GM19372 (cell line): ENCODE measurements around the gene RNF20.
A peak's percentile ranks its signal among the peaks of the same experiment; 100 is the strongest.
"Not testable (repeated sequence)": the region's sequence is repeated elsewhere in the genome, so short reads cannot be mapped to it uniquely, and the experiment has no call there.

ENCODE experiments used
- ATAC-seq: cut with Tn5 transposase; IDR thresholded peaks from one replicate; pipeline ENCODE4 v1.9.1; 2021; ENCODE audit warnings: mild to moderate bottlenecking, low read depth, moderate library complexity; ENCODE audit not compliant: unreplicated experiment

RNF20 gene

DNA sequence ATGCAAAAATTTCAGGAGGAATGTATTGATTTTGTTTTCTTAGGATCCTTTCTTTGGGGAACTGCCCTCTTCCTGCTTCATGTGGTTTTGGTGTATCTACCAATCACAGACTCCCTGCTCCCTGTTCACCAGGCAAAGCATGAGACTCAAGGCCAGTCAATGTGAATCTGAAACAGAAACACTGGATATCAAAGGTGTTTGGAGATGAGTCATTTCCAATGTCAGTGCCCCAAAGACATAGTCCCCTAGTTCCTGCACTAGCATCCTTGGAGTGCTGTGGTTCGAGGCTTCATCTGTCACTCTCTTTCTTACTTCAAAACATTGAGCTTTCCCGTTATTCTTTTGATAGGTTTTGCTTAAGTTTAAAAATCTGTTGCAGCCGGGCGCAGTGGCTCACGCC is 53.0 kb downstream of the RNF20 start:
- ATAC-seq: no peak

DNA sequence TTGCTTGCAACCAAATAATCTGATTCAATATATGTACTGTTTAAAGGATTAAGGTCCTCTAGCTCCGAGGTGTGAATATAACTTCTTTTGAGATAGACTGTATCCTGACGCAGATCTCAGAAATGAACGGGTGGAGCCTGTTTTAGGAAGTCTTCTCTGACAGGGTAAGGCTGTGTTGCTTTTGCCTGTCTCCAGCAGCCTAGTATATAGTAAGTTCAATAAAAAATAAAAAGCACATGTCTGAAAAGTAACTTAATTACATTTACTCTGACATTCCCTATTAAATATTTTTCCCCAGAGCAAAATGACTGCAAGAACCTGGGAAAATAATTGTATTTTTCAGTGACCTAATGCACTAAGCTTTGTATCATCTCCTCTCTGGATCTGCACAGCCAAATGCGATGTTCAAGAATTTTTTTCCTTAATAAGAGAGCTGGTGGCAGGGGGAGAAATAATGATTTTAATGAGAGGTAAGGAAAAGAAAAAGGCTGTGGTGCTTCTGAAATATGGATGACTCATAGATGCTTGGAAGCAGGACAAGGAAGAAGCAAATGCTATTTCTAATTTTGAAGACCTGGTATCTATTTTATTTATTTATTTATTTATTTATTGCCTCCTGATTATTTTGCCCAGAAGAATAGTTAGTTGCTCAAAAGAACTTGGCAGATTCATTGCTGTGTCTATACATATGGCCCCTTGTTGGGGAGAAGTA is 53.8 kb downstream of the RNF20 start:
- no peak for ATAC-seq

DNA sequence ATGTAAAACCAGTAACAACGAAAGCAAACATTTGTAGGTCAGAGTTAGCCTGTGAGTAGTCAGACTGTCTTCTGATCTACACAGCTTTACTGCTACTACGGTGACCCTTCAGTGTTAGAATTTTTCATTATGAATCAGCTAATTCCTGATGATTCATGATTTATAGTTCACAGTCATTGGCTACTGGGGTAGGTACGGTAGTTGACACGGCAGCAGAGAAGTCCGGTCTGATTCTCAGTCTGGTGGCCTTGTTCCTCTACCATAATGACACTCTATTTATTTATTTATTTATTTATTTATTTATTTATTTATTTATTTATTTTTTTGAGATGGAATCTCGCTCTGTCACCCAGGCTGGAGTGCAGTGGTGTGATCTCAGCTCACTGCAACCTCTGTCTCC is 56.4 kb downstream of the RNF20 start:
- not testable (repeated sequence) for ATAC-seq

DNA sequence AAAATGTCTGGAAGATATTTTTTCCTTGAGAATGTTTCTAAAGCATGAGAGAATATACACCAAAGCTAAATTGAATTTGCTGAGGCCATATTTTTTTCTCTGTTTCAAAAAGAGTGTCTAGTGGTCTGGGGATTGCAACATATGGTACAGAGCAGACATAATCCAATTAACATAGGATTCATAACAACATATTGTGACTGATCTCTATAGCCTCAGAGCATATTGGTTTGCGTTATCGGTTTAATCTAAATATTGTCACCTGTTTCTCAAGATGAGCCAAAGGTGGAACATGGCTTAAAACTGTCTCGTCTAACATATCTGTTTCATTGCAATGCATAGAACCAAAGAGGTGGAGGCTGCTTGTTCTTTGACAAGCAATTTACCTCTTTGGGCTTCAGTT is 57.2 kb downstream of the RNF20 start:
- ATAC-seq: no peak

DNA sequence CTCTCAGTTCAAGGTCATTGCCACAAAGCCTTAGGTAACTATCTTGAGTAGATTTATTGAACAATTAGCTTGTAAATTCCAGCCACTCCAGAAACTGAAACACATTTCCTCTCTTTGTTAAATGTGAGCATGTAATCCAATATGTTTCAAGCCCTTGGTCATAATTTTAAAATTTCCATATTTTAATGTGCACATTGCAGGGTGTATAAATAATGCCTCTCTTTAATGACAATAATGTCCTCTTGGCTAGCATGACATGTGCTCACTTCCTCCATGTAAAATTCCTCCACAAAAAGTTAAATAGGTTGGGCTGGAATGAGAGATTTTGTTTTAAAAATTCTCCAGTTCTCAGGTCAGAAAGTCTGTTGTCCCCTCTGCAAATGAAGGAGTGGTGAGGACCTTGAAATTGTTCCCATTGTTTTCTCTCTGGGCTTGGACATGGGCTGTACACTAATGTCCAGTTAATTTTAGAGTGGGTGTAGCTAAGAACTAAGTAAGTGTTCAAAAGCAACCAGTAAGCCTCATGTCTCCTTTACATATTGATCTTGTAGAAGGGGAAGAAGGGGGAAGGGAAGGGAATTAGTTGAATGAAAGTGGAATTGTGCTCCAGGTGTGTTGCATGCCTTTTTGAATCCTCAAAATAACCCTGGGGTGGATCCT is 58.3 kb downstream of the RNF20 start:
- no peak for ATAC-seq

DNA sequence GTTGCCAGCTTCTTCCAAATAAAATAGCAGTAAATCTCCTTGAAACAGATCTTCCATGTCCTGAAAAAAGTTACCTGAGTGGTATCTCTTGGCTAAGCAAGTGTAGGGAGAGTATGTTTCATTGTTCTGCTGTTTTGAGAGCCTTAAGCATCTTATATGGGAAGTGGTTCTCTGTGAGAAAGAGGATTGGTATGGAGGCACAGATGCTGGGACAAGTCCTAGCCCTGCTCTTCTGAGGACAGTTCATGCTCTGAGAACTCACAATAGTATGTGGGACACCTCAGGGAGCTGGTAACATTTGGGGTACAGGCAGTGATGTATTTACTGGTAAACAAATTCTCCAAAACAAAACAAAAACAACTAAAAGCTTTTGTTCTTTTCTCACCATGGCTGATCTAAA is 59.1 kb downstream of the RNF20 start:
- ATAC-seq: no peak

DNA sequence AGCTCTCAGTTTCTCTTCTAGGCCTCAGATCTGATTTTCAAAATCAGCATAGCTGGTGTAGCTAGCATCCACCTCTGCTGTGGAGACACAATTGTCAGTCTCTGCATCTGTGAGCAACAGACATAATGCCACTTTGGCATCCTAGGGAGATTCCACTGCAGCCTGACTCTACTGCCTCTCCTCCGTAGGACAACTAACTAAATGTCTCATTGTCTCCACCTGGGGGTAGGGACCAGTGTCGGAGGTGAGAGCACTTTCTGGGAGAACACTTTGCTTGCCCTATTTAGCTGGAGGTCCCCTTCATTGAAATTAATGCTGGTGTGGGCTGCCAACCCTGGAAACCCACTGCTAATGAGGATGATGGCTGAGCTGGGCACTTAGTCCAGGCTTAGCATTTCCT is 59.7 kb downstream of the RNF20 start:
- ATAC-seq: no peak

DNA sequence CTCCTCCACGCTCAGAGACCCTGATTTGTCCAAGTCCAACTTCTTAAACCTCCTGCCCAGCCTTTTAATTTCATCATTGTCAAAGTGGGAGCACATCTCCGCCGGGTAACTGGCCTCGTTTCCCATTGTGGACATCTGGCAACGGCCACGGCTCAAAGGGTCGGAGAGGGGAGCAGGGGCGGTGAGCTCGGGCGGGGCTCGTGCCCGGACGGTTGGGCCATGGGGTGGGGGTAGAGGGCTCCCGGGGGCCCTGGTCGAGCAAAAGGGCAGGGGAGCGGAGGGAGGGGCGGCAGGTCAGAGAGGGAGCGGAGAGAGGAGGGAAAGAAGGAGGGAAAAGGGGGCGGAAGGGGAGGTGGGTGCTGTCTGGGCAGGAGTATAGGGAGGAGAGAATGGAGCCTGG is 61.1 kb downstream of the RNF20 start, which contains the start of gene PPP3R2:
Gene PPP3R2 (minus strand): TSS at position 174 of the 400 bp plus-strand sequence. CDS start 48 bp downstream, at position 126.
- ATAC-seq: no peak

DNA sequence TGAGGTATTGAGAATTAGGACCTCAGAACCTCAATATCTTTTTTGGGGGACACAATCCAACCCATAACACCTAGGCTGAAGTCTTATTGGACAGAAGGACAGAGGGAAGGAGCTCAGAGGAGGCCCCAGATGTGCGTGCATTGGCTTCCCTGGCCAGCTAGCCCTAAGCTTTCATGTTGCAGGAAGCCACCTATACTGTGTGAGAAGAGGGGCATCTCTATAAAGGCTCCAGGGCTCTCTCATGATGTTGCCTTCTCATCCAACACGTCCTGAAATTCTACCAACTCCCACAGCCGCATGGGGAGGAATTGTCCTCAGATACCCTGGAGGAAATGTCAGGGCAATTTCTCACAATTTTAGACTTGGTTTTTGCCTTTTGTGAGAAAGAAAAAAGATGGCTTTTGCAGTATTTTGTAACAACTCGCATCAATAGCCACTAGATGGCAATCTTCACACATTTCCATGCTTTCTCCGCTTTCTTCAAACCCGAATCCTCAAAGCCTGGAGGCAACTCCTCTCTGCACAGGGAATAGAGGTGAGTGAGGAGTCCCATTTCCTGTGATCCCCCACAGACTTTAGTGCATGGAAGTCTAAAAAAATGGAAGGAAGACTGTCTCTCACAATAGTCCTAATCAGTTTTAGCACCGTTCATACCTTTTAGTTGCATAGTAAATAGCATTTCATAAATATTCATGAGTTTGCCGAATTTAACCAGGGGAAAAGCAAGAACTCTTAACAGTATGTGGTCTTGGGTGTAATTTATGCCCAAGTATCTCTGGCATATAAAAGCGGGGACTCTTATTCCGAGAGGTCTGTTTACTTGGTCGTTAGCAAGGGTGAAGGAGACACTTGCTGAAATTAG is 68.5 kb downstream of the RNF20 start:
- peak; percentile 75 for ATAC-seq

DNA sequence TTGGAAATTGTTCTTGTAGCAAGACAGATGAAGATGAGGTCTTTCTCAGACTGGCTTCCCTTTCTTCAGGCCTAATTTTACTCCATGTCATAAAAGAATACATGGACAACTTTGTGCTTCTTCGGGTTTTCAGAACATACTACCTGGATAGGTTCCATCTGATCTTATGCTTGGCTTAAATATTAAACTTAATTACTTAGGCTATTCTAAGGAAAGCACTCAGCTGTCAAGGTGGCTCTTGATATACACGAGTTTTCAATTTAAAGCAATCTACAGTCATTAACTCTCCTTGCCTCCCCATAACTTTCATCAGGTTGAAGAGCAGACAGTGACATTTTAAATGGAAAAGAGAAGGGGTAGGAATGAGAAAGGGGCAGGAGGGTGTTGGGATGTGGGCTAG is 70.6 kb downstream of the RNF20 start:
- no peak for ATAC-seq

DNA sequence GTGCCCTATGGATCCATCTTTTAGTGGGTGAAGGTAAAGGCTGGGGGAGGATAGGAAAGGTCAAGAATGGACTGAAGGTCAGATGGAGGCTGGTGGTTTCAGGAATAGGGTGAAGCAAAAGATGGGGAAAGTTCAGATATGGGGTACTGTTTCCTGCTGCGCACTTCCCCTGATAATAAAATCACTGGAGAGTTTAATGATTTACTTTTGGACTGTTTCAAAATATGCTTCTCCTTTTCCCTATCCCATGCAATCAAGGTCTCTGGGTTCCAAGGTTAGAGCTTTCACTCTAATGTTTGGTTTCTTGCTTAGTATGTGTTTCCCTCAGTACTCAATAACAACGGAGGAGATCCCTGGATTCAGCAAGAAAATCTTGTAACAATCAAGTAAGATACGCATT is 71.9 kb downstream of the RNF20 start:
- no peak for ATAC-seq
